Fibroblast of lung (primary cell): ENCODE results near the gene NR5A1.

Source experiments
- EZH2 ChIP-seq: IDR thresholded peaks from 2 replicates; pipeline ENCODE4 v1.5.1; 2012; ENCODE audit warnings: low read length, control low read depth, mild to moderate bottlenecking; ENCODE audit errors: missing control alignments
- TF ChIP-seq, protein P1 (sequence below), 2 donors: IDR thresholded peaks in 1 of 2; conservative IDR thresholded peaks in 1 of 2; 1 replicate in 1 of 2; 2 replicates in 1 of 2; pipeline ENCODE4 v1.5.1; 2011 to 2012; ENCODE audit warnings: low read length in 2 of 2, control low read depth in 1 of 2, inconsistent platforms in 1 of 2, low read depth in 1 of 2, mild to moderate bottlenecking in 1 of 2

DNA sequence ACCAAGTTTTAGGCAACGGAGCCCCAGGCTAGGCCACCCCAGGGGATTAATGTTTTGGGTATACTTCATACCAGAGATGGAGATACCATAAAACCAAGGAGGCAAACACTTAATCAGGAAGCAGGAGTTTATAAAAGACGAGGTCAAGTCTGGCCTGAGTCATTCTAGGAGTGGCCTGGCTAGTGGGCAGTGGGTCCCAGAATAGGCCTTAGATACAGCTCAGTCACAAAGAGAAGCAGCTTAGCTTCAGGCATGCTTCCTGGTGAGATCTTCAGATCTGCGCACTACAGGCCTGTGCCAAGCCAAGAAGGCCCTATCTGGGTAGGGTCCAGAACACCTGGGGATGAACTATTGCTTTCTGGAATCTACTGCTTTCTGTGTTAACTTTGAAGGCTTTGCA lies 20.6 kb upstream of the NR5A1 start:
- TF ChIP-seq, protein P1, sequence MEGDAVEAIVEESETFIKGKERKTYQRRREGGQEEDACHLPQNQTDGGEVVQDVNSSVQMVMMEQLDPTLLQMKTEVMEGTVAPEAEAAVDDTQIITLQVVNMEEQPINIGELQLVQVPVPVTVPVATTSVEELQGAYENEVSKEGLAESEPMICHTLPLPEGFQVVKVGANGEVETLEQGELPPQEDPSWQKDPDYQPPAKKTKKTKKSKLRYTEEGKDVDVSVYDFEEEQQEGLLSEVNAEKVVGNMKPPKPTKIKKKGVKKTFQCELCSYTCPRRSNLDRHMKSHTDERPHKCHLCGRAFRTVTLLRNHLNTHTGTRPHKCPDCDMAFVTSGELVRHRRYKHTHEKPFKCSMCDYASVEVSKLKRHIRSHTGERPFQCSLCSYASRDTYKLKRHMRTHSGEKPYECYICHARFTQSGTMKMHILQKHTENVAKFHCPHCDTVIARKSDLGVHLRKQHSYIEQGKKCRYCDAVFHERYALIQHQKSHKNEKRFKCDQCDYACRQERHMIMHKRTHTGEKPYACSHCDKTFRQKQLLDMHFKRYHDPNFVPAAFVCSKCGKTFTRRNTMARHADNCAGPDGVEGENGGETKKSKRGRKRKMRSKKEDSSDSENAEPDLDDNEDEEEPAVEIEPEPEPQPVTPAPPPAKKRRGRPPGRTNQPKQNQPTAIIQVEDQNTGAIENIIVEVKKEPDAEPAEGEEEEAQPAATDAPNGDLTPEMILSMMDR (conservative IDR thresholded peaks at IDR 0.05 in 1 of 2, IDR thresholded peaks at IDR 0.05 in 1 of 2; ENCODE audit: low read depth in 1 of 2, low read length in 2 of 2): no peak
- TF ChIP-seq EZH2: no peak
